DND-41 (cell line): ENCODE measurements around the gene PPM1D.

Source experiments
- CTCF ChIP-seq: IDR thresholded peaks from 2 replicates; pipeline ENCODE4 v1.5.1; 2012; ENCODE audit warnings: borderline replicate concordance, low read length, moderate library complexity, mild to moderate bottlenecking; ENCODE audit not compliant: poor library complexity, severe bottlenecking; ENCODE audit errors: extremely low read depth
- EZH2 ChIP-seq: IDR thresholded peaks from 3 replicates; pipeline ENCODE4 v1.6.1; 2012; ENCODE audit warnings: borderline replicate concordance, low read depth, mild to moderate bottlenecking, moderate library complexity, low read length, inconsistent platforms; ENCODE audit not compliant: severe bottlenecking

GRCh38 chr17:60659156-60659555, 59.2 kb downstream of the PPM1D start:
- no peak for TF ChIP-seq CTCF
- no peak for TF ChIP-seq EZH2
